Upper lobe of left lung (tissue), 4 donors: ENCODE results near the gene RRP9.

Experiments used
- EP300 ChIP-seq, 4 donors: sonication (generic); formaldehyde crosslinking; IDR thresholded peaks; one replicate each; pipeline ENCODE4 v1.5.1; 2017; ENCODE audit warnings: antibody characterized with exemption in 4 of 4, control low read depth in 2 of 4
- POLR2A ChIP-seq, 4 donors: fragments of 450-650 bp; IDR thresholded peaks; one replicate each; pipeline ENCODE4 v1.5.1; 2016 to 2017; ENCODE audit warnings: antibody characterized with exemption in 4 of 4, mild to moderate bottlenecking in 2 of 4
- POLR2AphosphoS5 ChIP-seq, 2 donors: sonication (generic); formaldehyde crosslinking; IDR thresholded peaks; one replicate each; pipeline ENCODE4 v1.5.1; 2017; ENCODE audit warnings: antibody characterized with exemption in 2 of 2
- TF ChIP-seq, protein P1 (sequence below), 6 experiments: fragments of 450-650 bp in 4 of 6; fragments of 200-600 bp in 2 of 6; sonication (generic) in 2 of 6; IDR thresholded peaks; one replicate each; pipeline ENCODE4 v1.5.1; 2016 to 2019; ENCODE audit warnings: antibody characterized with exemption in 6 of 6

DNA sequence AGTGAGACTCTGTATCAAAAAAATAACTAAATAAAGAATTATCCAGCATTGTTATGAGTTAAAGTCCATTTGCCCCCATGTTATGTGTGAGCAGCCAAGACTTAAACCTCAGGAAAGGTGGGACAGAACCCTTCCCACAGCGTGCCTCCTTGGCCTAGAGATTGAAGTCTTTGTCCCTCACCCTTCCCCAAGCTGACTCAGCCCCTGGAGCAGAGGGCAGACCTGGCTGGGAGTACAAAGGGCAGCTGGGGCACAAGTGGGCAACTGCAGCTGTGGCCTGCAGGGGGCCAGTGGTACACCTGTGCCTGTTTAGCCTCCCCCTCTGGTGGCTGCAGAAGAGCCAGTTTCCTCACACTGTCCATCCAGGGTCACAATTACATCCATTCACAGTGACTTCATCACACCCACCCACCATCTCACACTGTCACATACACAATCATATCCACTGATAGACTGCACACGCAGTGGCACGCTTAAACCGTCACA is 40.7 kb upstream of the RRP9 start:
- TF ChIP-seq, protein P1, sequence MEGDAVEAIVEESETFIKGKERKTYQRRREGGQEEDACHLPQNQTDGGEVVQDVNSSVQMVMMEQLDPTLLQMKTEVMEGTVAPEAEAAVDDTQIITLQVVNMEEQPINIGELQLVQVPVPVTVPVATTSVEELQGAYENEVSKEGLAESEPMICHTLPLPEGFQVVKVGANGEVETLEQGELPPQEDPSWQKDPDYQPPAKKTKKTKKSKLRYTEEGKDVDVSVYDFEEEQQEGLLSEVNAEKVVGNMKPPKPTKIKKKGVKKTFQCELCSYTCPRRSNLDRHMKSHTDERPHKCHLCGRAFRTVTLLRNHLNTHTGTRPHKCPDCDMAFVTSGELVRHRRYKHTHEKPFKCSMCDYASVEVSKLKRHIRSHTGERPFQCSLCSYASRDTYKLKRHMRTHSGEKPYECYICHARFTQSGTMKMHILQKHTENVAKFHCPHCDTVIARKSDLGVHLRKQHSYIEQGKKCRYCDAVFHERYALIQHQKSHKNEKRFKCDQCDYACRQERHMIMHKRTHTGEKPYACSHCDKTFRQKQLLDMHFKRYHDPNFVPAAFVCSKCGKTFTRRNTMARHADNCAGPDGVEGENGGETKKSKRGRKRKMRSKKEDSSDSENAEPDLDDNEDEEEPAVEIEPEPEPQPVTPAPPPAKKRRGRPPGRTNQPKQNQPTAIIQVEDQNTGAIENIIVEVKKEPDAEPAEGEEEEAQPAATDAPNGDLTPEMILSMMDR (IDR thresholded peaks at IDR 0.05): peak in 5 of 6 experiments; percentile 27 to 78 (median 53)
- TF ChIP-seq POLR2A (IDR thresholded peaks at IDR 0.05) (no peak), EP300 (IDR thresholded peaks at IDR 0.05) (no peak), POLR2AphosphoS5 (IDR thresholded peaks at IDR 0.05) (no peak)
